GM13977 (cell line): ENCODE data around the gene SLC22A31.
A peak's percentile ranks its signal among the peaks of the same experiment; 100 is the strongest.

Experiments
- DNase-seq: peaks from one replicate; pipeline ENCODE4 v3.0.0; 2012; ENCODE audit warnings: low spot score
- in situ Hi-C: fragments of 300-500 bp; cut with MboI; formaldehyde crosslinking; loops from one replicate; pipeline ENCODE4 v1.12.0; 2022; ENCODE audit warnings: low sequenced_read_pairs, low pct_unique_long_range_greater_than_20kb, mixed read lengths, inconsistent platforms; ENCODE audit not compliant: unreplicated experiment
- TF ChIP-seq, protein P1 (sequence below): IDR thresholded peaks from 2 replicates; pipeline ENCODE4 v1.5.1; 2012; ENCODE audit warnings: mild to moderate bottlenecking, control low read depth; ENCODE audit not compliant: insufficient read depth; ENCODE audit errors: extremely low read depth, missing control alignments

Gene SLC22A31

DNA sequence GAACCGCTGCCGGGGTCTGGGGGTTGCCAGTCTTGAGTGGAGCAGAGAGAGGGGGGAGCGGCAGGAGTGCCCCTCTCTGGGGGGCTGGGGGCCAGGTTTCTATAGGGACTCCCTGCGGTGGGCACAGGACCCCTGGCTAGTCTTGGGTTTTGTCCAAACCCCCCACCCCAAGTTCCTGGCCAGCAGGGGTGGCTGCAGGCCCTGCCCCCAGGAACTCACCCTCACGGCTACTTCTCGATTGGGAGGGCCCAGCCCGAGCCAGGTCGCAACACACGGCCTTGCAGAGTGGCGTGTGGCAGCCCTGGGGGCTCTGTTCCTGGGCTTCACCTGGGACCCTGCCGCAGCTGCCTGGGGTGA, 28.2 kb downstream of the SLC22A31 start:
- in situ Hi-C loops, result no loop called here

DNA sequence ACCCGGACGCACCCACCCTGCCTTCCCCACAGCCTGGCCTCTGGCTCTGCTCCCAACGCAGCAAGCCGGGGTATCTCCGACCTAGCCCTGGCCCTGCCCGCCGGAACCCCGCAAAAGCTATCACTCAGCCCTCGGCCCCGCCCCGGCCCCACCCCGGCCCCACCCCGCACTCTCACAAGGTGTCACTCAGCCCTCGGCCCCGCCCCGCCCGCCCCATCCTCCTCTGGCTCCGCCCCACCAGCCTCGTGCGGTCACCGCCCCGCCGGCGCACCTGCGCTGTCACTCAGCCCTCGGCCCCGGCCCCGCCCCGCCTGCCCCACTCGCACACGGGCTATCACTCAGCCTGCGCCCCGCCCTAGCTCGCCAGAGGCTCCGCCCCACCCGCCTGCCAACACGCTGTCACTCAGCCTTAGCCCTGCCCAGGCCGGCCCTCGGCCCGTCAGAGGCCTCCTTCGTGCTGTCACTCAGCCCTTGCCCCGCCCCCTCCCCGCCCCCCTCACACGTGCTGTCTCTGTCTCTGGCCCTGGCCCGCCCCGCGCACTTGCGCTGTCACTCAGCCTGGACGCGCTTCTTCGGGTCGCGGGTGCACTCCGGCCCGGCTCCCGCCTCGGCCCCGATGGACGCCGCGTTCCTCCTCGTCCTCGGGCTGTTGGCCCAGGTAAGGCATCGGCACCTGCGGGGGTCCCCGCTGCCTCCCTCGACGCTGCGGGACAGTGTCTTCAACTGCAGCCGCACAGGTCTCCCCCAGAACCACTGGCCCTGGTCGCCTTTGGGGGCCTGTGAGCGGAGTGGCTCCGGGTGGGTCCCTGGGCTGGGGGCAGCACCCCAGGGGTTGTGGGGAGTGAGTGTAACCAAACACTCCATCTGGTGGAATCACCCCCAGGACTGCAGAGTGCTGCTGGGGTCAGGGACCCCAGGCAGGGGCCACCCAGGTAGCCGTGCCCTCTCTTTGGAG, 28.8 kb downstream of the SLC22A31 start, which contains the start of gene CDH15:
Gene CDH15, plus strand, starts transcription at position 533 of the 955 bp plus-strand sequence. Its CDS starts 84 bp downstream, at position 617.
- in situ Hi-C loops, result no loop called here
- DNase-seq, result peak; percentile 100
- TF ChIP-seq, protein P1, sequence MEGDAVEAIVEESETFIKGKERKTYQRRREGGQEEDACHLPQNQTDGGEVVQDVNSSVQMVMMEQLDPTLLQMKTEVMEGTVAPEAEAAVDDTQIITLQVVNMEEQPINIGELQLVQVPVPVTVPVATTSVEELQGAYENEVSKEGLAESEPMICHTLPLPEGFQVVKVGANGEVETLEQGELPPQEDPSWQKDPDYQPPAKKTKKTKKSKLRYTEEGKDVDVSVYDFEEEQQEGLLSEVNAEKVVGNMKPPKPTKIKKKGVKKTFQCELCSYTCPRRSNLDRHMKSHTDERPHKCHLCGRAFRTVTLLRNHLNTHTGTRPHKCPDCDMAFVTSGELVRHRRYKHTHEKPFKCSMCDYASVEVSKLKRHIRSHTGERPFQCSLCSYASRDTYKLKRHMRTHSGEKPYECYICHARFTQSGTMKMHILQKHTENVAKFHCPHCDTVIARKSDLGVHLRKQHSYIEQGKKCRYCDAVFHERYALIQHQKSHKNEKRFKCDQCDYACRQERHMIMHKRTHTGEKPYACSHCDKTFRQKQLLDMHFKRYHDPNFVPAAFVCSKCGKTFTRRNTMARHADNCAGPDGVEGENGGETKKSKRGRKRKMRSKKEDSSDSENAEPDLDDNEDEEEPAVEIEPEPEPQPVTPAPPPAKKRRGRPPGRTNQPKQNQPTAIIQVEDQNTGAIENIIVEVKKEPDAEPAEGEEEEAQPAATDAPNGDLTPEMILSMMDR, result no peak

More for the DNA sequence above, 28.2 kb downstream of the SLC22A31 start:
- TF ChIP-seq, protein P1, result no peak
- DNase-seq, result no peak

DNA sequence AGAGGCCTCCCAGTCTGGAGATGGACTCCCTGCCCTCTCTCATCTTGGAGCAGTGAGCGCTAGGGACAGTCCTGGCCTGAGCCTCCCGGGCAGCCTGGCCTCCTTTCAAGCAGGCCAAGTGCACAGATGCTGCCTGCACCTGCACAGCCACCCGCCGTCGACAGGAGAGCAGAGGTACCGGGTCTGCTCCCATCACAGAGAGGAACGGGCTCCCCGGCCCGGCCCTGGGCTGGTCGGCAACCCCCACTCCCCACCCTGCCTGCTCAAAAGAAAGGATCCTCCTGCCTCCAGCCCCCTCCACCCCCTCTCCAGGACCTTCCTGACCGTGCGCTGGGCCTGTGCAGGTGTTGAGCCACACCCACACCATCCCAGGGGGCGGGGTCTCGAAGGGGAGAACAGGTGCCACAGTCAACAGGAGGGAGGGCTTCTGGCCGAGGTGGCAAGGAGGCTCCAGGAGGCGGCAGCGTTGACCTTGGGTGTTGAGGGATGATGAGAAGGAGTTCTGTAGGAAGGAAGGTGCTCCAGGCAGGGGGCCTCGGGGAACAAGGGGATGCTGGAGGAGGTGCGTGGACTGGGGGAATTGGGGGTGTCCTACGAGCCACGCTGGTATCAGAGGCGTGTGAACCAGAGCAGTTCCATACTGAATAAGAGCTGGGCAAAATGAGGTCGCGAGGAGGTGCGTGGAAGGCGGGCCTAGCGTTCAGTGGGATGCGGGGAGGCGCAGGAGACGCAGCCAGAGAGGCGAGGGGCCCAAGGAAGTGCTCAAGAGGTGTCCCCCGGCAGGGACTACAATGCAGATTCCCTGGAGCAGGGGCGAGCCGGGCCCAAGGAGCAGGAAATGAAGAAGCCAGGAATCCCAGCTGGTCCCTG, 29.8 kb downstream of the SLC22A31 start:
- in situ Hi-C loops, result no loop called here
- TF ChIP-seq, protein P1, result no peak
- no peak for DNase-seq

DNA sequence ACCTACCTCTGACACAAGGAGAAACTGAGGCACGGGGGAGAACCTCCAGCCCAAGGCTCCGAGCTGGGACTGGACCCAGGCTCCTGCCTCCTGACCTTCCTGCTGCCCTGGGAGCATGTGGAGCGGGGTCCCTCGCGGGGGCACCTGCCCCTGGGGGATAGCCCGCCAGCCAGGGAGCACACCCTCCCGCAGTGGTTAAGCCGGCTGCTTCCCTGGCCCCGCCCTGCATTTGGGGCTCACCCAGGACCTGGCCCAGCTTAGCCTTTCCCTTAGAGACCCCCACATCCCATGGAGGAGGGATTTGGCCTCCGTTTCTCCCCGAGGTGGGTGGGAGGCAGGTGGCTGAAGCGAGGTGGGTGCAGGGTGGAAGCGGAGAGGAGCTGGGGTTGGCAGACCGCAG, 30.6 kb downstream of the SLC22A31 start:
- TF ChIP-seq, protein P1, result no peak
- DNase-seq, result no peak
- in situ Hi-C loops, result no loop called here

DNA sequence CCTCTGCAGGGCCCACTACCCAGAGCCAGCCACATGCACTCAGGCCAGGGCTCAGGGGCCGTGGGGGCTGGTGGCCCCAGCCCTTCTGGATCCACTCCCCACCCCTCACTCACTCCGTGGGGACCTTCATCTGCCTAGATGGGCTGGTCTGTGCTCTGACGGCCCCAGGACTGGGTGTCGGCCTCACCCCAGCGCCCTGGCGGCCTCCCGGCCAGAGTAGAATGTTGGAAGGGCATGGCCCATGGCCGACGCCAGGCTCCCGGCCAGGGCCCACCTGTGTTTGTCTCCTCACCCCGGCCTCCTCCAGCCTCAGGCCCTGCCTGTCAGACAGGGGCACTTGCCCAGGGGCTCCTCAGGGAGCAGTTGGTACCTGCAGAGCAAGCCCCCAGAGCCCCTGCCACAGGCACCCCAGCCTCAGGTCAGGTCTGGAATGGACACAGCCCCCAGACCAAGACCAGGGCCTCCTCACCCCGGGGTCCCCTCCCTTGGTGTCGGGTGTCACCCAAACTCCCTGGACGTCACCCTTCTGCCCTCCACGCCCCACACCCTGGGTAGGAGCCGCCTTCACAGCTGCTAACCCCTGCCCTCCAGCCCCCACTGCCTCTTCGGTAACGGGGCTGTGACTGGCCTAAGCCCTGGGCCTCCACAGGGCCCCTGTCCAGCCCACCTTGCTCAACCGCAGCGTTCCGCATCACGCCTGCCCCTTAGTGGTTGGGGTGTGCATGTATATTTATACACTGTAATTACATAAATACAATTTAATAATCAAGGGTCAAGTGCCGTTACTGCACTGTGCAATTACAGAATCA, 31.8 kb downstream of the SLC22A31 start:
- TF ChIP-seq, protein P1, result no peak
- in situ Hi-C loops, result no loop called here
- no peak for DNase-seq

DNA sequence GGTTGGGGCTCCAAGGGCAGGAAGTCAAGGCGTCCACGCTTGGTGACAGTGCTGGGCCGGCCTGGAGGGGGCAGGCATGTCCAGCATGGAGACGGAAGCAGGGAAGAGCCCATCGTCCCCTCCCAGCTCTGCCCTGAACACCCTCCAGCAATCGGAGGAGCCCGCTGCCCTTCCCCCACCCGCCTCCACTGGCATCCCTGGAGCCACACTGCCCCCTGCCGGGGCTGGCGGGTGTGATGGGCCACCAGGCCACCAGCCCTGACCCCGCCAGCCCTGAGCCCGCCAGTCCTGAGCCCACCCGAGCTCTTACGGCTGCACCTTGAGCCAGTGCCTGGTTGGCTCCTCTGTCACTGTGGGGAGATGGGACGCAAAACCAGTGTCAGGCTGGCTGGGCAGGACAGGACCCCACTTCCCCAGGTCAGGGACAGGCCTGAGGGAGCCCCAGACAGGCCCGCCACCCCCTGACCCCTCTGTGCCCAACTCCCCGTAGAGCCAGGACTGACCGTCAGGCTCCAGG, 32.9 kb downstream of the SLC22A31 start:
- TF ChIP-seq, protein P1, result peak; percentile 95
- in situ Hi-C loops, result no loop called here
- peak; percentile 90 for DNase-seq
